ENCODE data around the gene ONECUT2. TPM values are rescaled to one million over a fixed set of nuclear protein-coding genes. Genes with fewer than 3 reads are reported as not detected.

The ONECUT2 gene
- total RNA-seq, 1 experiment from 2014 or later, result 0.48 TPM

DNA sequence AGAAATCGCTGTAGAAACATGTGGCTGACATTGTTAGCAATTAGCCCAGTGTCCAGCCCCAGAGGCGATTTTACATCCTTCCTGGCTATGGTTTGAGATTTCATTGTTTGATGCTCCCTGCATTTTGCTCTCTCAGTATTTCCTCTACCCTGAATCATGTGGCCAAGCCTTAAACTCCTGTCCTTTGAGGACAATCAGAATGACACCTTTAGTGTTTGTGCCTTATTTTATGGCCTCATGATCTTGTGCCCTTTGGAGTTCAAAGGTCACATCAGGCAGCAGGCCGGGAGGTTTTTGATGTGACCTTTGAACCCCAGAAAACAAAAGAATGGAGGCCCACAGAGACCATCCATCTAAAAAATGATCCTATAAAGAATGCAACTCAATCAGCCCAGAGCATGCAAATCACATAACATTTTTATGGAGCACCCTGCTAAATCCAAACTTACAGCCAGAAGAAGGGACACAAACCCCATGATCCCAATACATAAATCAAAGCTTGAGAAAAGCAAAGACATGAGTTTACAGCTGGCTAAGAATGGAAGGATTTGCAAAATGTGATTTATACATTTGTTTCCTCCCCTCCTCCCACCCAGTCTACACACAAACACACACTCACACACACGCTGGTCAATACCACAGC lies 98.8 kb downstream of the ONECUT2 start:
- H3K79me2 ChIP-seq (ENCODE audit: insufficient read depth, low read length), result no peaks in the 10 kb centered on the region
- H3K18ac ChIP-seq (ENCODE audit: insufficient read length, low read depth, low read length), result no peak overlapping the region
- no CpG with 5 or more reads among the region's 4 CpGs for WGBS (ENCODE audit: extremely low coverage, insufficient read length, low lambda C conversion rate)
- H3K4me3 Mint-ChIP-seq, result no peak overlapping the region
- no peaks in the 10 kb centered on the region for H3K79me1 ChIP-seq (ENCODE audit: insufficient read depth, low read depth, low read length, poor library complexity, severe bottlenecking)
- H3K36me3 Mint-ChIP-seq (ENCODE audit: insufficient read depth in 1 of 3, low read depth in 3 of 3), result no peaks in the 10 kb centered on the region
- H3K9me3 Mint-ChIP-seq, result no peaks in the 10 kb centered on the region
- H2BK120ac ChIP-seq (ENCODE audit: low read depth, low read length, poor library complexity, severe bottlenecking), result no peak overlapping the region
- peaks cover 23 to 27% of the 10 kb centered on the region in 2 experiments for H3K4me1 Mint-ChIP-seq
- H3K56ac ChIP-seq (ENCODE audit: insufficient read length, low read depth, low read length), result no peak overlapping the region
- no peak for DNase-seq
- no peaks in the 10 kb centered on the region for H3K27me3 ChIP-seq (ENCODE audit: insufficient read depth, low read length)
- H2BK20ac ChIP-seq (ENCODE audit: low read depth, low read length, poor library complexity, severe bottlenecking), result no peak overlapping the region
- no peak overlapping the region for H3T11ph ChIP-seq (ENCODE audit: low read length)
- H4K8ac ChIP-seq (replicated peaks; ENCODE audit: insufficient read length, low read depth, low read length), result no peak overlapping the region
- H3K27me3 Mint-ChIP-seq (ENCODE audit: low read depth), result no peaks in the 10 kb centered on the region
- no peak overlapping the region for H3K27ac ChIP-seq (ENCODE audit: insufficient read length, low read depth, low read length)
- no peak overlapping the region; a peak in 2 of 7 replicates for H3K27ac Mint-ChIP-seq
- H3K23ac ChIP-seq (ENCODE audit: insufficient read length, low read depth, low read length), result no peak overlapping the region
- no peak overlapping the region for H2AFZ ChIP-seq (ENCODE audit: low read length)
- TF ChIP-seq, protein P1, sequence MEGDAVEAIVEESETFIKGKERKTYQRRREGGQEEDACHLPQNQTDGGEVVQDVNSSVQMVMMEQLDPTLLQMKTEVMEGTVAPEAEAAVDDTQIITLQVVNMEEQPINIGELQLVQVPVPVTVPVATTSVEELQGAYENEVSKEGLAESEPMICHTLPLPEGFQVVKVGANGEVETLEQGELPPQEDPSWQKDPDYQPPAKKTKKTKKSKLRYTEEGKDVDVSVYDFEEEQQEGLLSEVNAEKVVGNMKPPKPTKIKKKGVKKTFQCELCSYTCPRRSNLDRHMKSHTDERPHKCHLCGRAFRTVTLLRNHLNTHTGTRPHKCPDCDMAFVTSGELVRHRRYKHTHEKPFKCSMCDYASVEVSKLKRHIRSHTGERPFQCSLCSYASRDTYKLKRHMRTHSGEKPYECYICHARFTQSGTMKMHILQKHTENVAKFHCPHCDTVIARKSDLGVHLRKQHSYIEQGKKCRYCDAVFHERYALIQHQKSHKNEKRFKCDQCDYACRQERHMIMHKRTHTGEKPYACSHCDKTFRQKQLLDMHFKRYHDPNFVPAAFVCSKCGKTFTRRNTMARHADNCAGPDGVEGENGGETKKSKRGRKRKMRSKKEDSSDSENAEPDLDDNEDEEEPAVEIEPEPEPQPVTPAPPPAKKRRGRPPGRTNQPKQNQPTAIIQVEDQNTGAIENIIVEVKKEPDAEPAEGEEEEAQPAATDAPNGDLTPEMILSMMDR (conservative IDR thresholded peaks at IDR 0.05), result no peak
- H3K4ac ChIP-seq (ENCODE audit: low read depth, low read length), result no peak overlapping the region
- no peak overlapping the region for H3K9ac ChIP-seq (ENCODE audit: extremely low read depth, insufficient read length, low read length)
- H4K91ac ChIP-seq (ENCODE audit: insufficient read length, low read depth, low read length), result no peak overlapping the region
- peaks cover 5% of the 10 kb centered on the region; the same call in 1 of the 2 replicates for H3K4me1 ChIP-seq (ENCODE audit: insufficient read depth, low read length)
- no peak overlapping the region for H3K14ac ChIP-seq (ENCODE audit: insufficient read depth, low read length)
- no peaks in the 10 kb centered on the region for H3K23me2 ChIP-seq (ENCODE audit: insufficient read length, low read depth, low read length, poor library complexity, severe bottlenecking)
- no peak overlapping the region for H3K4me2 ChIP-seq (ENCODE audit: insufficient read depth, insufficient read length, low read length)
- no peak overlapping the region for H2AK5ac ChIP-seq (ENCODE audit: insufficient read length, low read length)
- H4K5ac ChIP-seq (ENCODE audit: insufficient read length, low read depth, low read length), result no peak overlapping the region
- H4K20me1 ChIP-seq (ENCODE audit: control insufficient read depth, insufficient read depth, insufficient read length), result no peaks in the 10 kb centered on the region
- H3K9me3 ChIP-seq (ENCODE audit: control insufficient read depth, low read depth, low read length), result no peaks in the 10 kb centered on the region
- no peak overlapping the region for H2BK5ac ChIP-seq (ENCODE audit: insufficient read length, low read length)
- H2BK12ac ChIP-seq (ENCODE audit: insufficient read length, low read depth, low read length), result no peak overlapping the region
- no peak overlapping the region for H2BK15ac ChIP-seq (ENCODE audit: low read depth, low read length)

All from H9 (cell line).